NCI-H2081 treated with DMSO at 0.1 percent for 48 hours (cell line): ENCODE measurements around the gene FBXW8.

ENCODE experiments used
- DNase-seq: peaks from one replicate; lab custom pipeline; 2025; lab: John Stamatoyannopoulos, UW

FBXW8 gene

GRCh38 chr12:116955382-116956021, 44.8 kb downstream of the FBXW8 start:
- DNase-seq, result no peak

GRCh38 chr12:116958402-116959197, 47.9 kb downstream of the FBXW8 start:
- no peak for DNase-seq

- no peak for DNase-seq
These were observed 48.4 kb downstream of the FBXW8 start for GRCh38 chr12:116959198-116959460.

GRCh38 chr12:116959845-116960514, 49.2 kb downstream of the FBXW8 start:
- DNase-seq, result no peak

GRCh38 chr12:116962197-116962596, 51.4 kb downstream of the FBXW8 start:
- no peak for DNase-seq

GRCh38 chr12:116962783-116963356, 52.1 kb downstream of the FBXW8 start:
- DNase-seq, result no peak

GRCh38 chr12:116964054-116965050, 53.6 kb downstream of the FBXW8 start:
- DNase-seq, result no peak

GRCh38 chr12:116968986-116969385, 58.2 kb downstream of the FBXW8 start:
- DNase-seq, result no peak

- DNase-seq, result no peak
These were observed 59.1 kb downstream of the FBXW8 start for GRCh38 chr12:116969615-116970585.

- no peak for DNase-seq
These were observed 60.5 kb downstream of the FBXW8 start for GRCh38 chr12:116971222-116971621.

- DNase-seq, result no peak
These were observed 65.1 kb downstream of the FBXW8 start for GRCh38 chr12:116975779-116976393.

- no peak for DNase-seq
These were observed 67.0 kb downstream of the FBXW8 start for GRCh38 chr12:116977465-116978380.

- no peak for DNase-seq
These were observed 68.2 kb downstream of the FBXW8 start for GRCh38 chr12:116978791-116979508.

GRCh38 chr12:116980083-116980482, 69.3 kb downstream of the FBXW8 start:
- no peak for DNase-seq

GRCh38 chr12:116982791-116983411, 72.2 kb downstream of the FBXW8 start:
- DNase-seq, result no peak

- DNase-seq, result no peak
These were observed 73.3 kb downstream of the FBXW8 start for GRCh38 chr12:116984098-116984497.

GRCh38 chr12:116990329-116990728, 79.6 kb downstream of the FBXW8 start:
- DNase-seq, result no peak
